HL-60 (cell line): ENCODE measurements around the gene ZNF705A.
A peak's percentile ranks its signal among the peaks of the same experiment; 100 is the strongest.
"Not testable (repeated sequence)": the region's sequence is repeated elsewhere in the genome, so short reads cannot be mapped to it uniquely, and the experiment has no call there.

ENCODE experiments used
- DNase-seq, 2 experiments: peaks; one replicate each; pipeline ENCODE4 v3.0.0-alpha.2; 2010 to 2020; ENCODE audit warnings: low read depth in 1 of 2, low spot score in 1 of 2
- H3K27ac ChIP-seq: fragments of 250-450 bp; sonication (Bioruptor Pico); replicated peaks from 2 replicates; pipeline ENCODE4 v1.5.1; 2020; ENCODE audit warnings: mild to moderate bottlenecking, moderate library complexity
- H3K27me3 ChIP-seq: fragments of 250-450 bp; sonication (Bioruptor Pico); 2 replicates; pipeline ENCODE4 v1.5.1; 2021; ENCODE audit warnings: mild to moderate bottlenecking, moderate library complexity; ENCODE audit not compliant: insufficient read depth, poor library complexity, severe bottlenecking
- H3K4me3 ChIP-seq: replicated peaks from 2 replicates; pipeline ENCODE4 v1.5.1; 2011; ENCODE audit warnings: mild to moderate bottlenecking, control low read depth, low read length; ENCODE audit not compliant: insufficient read depth
- SPI1 ChIP-seq: IDR thresholded peaks from 2 replicates; pipeline ENCODE4 v1.6.1; 2012; ENCODE audit warnings: low read depth, mild to moderate bottlenecking, borderline replicate concordance

Gene ZNF705A

DNA sequence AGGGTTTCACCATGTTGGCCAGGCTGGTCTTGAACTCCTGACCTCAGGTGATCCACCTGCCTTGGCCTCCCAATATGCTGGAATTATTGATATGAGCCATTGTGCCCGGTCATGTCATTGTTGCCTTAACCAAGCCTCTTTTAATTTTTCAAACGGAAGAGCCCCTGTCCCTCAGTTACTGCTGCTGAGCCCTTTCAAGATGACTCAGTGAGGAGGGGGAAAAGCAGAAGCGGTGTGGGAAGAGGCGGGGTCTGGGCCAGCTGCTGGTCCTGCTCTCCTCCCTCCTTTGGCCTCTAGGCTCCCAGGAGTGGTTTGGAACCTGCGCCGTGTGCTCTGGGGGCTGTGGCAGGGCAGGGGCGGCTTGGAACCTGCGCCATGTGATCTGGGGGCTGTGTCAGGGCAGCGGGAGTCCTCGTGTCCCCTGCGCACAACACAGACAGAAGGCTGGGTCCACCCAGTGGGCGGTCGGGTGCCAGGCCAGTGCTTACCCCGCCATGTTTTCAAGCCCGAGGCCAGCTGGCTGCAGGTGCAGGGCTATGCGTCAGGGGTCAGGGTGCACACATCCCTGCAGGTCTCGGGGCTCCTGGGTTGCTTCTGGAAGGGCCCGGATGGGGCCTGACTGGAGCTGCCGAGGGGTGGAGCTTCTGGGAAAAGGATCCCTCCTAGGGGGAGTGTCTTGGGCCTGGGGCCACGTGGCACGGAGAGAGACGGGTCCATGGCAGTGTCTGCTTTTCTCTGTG lies 70.3 kb downstream of the ZNF705A start, which contains the start of gene FAM90A1:
FAM90A1 (minus strand) TSS at position 627 of the 740 bp plus-strand sequence. CDS start 2,786 bp downstream, outside the sequence.
- not testable (repeated sequence) for H3K4me3 ChIP-seq, H3K27me3 ChIP-seq, H3K27ac ChIP-seq
- TF ChIP-seq SPI1: peak; percentile 61; the same call in 1 of the 2 replicates
- peak in 1 of 2 experiments; percentile 56 for DNase-seq

DNA sequence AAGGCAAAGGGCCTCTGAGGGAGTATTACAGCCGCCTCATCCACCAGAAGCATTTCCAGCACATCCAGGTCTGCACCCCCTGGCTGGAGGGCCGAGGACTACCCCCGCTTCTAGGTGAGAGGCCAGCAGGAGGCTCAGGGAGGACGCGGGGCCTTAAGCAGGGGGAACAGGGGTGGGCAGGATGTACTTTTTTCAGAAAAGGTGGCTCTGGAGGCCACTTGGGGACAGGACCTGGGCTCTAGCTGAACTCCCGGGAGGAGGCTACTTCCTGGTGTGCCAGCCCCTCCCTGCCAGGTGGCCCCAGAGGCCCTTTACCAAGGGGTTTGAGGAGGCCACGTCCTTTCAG lies 70.9 kb downstream of the ZNF705A start:
- H3K4me3 ChIP-seq, H3K27me3 ChIP-seq, H3K27ac ChIP-seq, DNase-seq: not testable (repeated sequence)

DNA sequence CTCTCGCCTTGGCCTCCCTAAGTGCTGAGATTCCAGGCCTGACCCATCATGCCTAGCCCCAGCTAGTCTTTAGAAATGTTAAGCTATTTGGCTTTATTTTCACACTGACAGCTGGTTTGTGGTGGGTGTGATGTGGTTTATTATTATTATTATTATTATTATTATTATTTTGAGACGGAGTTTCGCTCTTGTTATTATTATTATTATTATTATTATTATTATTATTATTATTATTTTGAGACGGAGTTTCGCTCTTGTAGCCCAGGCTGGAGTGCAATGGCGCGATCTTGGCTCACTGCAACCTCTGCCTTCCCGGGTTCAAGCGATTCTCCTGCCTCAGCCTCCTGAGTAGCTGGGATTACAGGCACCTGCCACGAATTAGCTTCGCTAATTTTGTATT lies 71.8 kb downstream of the ZNF705A start:
- H3K4me3 ChIP-seq, H3K27ac ChIP-seq, DNase-seq, H3K27me3 ChIP-seq: not testable (repeated sequence)

DNA sequence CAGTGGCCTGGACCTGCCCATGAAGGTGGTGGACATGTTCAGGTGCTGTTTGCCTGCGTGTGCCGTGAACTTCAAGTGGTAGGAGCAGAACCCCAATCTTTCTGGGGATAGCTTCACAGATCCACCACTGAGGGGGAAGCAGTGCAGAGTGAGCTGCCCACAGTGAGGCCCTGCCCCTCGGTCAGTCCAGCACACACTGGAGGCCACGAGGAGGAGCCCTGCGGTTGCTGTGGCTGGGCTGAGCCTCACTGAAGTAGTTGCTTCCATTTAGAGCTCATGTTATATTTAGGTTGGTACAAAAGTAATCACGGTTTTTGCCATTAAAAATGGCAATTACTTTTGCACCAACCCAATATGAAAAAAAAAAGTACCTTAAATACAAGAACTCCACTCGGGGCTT lies 72.7 kb downstream of the ZNF705A start:
- DNase-seq, H3K4me3 ChIP-seq, H3K27me3 ChIP-seq, H3K27ac ChIP-seq: not testable (repeated sequence)
